H1 (cell line): ENCODE measurements around the gene SAMD15. TPM values are rescaled to one million over a fixed set of nuclear protein-coding genes. Genes with fewer than 3 reads are reported as not detected.

Experiments
- CTCF ChIA-PET: fragments of 300-600 bp; sonication (Branson Sonifier 250); formaldehyde crosslinking; loops from one replicate; lab custom pipeline; 2021; ENCODE audit not compliant: partially characterized antibody; lab: Charles Lee
- POLR2A ChIA-PET: fragments of 300-600 bp; sonication (Branson Sonifier 250); formaldehyde crosslinking; loops from one replicate; lab custom pipeline; 2021; ENCODE audit warnings: inconsistent platforms; ENCODE audit not compliant: partially characterized antibody; lab: Charles Lee
- DNase-seq, 2 experiments: peaks; one replicate each; pipeline versions ENCODE4 v3.0.0 to v3.0.0-alpha.2; 2010 to 2022; ENCODE audit warnings: low spot score in 2 of 2, low read depth in 1 of 2, mixed read lengths in 1 of 2
- FAIRE-seq: peaks from 2 replicates; lab custom pipeline; 2011; peaks lifted over from hg19 to GRCh38; lab: Jason Lieb, UNC
- H2AFZ ChIP-seq: 2 replicates; pipeline ENCODE4 v1.8.1; 2012; ENCODE audit warnings: low read length, inconsistent platforms
- H2AK5ac ChIP-seq: 2 replicates; pipeline ENCODE4 v1.6.1; 2013; ENCODE audit warnings: low read depth, low read length
- H2BK120ac ChIP-seq: replicated peaks from 2 replicates; pipeline ENCODE3; 2013; ENCODE audit warnings: low read depth, low read length, inconsistent platforms
- H2BK12ac ChIP-seq: 2 replicates; pipeline ENCODE4 v1.6.1; 2013; ENCODE audit warnings: low read depth, low read length
- H2BK15ac ChIP-seq: 2 replicates; pipeline ENCODE4 v1.6.1; 2013; ENCODE audit warnings: low read length
- H2BK20ac ChIP-seq: 2 replicates; pipeline ENCODE4 v1.6.1; 2013; ENCODE audit warnings: low read length
- H2BK5ac ChIP-seq: 2 replicates; pipeline ENCODE4 v1.6.1; 2013; ENCODE audit warnings: low read depth, low read length
- H3K14ac ChIP-seq: 2 replicates; pipeline ENCODE4 v1.6.1; 2013; ENCODE audit warnings: inconsistent platforms; ENCODE audit not compliant: insufficient read length
- H3K18ac ChIP-seq: 2 replicates; pipeline ENCODE4 v1.6.1; 2013; ENCODE audit warnings: low read length; ENCODE audit errors: extremely low read depth
- H3K23ac ChIP-seq: 2 replicates; pipeline ENCODE4 v1.6.1; 2013; ENCODE audit warnings: inconsistent platforms; ENCODE audit not compliant: insufficient read length
- H3K23me2 ChIP-seq: 2 replicates; pipeline ENCODE4 v1.6.1; 2013; ENCODE audit warnings: low read depth, low read length
- H3K27ac ChIP-seq: 2 replicates; pipeline ENCODE4 v1.6.1; 2011; ENCODE audit warnings: low read depth, low read length, inconsistent platforms
- H3K27me3 ChIP-seq, 4 experiments: replicated peaks in 1 of 4; 1 replicate in 1 of 4; 2 replicates in 3 of 4; pipeline versions ENCODE4 v1.6.1 to v1.8.1; 2011 to 2013; ENCODE audit warnings: low read length in 3 of 4, mild to moderate bottlenecking in 3 of 4, inconsistent platforms in 2 of 4, mixed read lengths in 2 of 4, moderate library complexity in 1 of 4; ENCODE audit not compliant: control insufficient read depth in 3 of 4, insufficient read depth in 3 of 4; ENCODE audit errors: extremely low read depth in 1 of 4
- H3K36me3 ChIP-seq, 4 experiments: 2 replicates each; pipeline versions ENCODE4 v1.6.1 to v1.8.1; 2011 to 2013; ENCODE audit warnings: mild to moderate bottlenecking in 4 of 4, low read length in 3 of 4, moderate library complexity in 2 of 4, control low read depth in 1 of 4, inconsistent platforms in 1 of 4; ENCODE audit not compliant: insufficient read depth in 4 of 4, control insufficient read depth in 2 of 4
- H3K4ac ChIP-seq: replicated peaks from 2 replicates; pipeline ENCODE3; 2013; ENCODE audit warnings: low read length, low read depth, mixed read lengths, inconsistent platforms; ENCODE audit not compliant: insufficient read length
- H3K4me1 ChIP-seq, 4 experiments: replicated peaks in 1 of 4; 1 replicate in 1 of 4; 2 replicates in 3 of 4; pipeline versions ENCODE4 v1.6.1 to v1.8.1; 2011 to 2013; ENCODE audit warnings: low read length in 3 of 4, inconsistent platforms in 2 of 4, mixed read lengths in 1 of 4; ENCODE audit not compliant: insufficient read depth in 4 of 4, control insufficient read depth in 3 of 4
- H3K4me2 ChIP-seq, 2 experiments: 2 replicates each; pipeline versions ENCODE4 v1.6.1 to v1.8.1; 2011 to 2013; ENCODE audit warnings: low read depth in 2 of 2, low read length in 2 of 2, control low read depth in 1 of 2, inconsistent platforms in 1 of 2, mild to moderate bottlenecking in 1 of 2; ENCODE audit not compliant: insufficient read depth in 1 of 2
- H3K4me3 ChIP-seq, 4 experiments: fragments of 200-600, 300-600 bp in 1 of 4; sonication (generic), shearing (Covaris generic), sonication (Bioruptor Twin) in 1 of 4; 2 replicates each; pipeline versions ENCODE4 v1.5.1 to v1.8.1; 2011 to 2016; ENCODE audit warnings: low read length in 4 of 4, low read depth in 3 of 4, control low read depth in 2 of 4, inconsistent platforms in 2 of 4, mild to moderate bottlenecking in 2 of 4, mixed read lengths in 1 of 4, moderate library complexity in 1 of 4; ENCODE audit not compliant: insufficient read depth in 2 of 4; ENCODE audit errors: extremely low read depth in 1 of 4
- H3K56ac ChIP-seq: replicated peaks from 2 replicates; pipeline ENCODE3; 2013; ENCODE audit warnings: low read depth, mild to moderate bottlenecking, mixed read lengths, low read length, inconsistent platforms; ENCODE audit not compliant: insufficient read length
- H3K79me1 ChIP-seq: 2 replicates; pipeline ENCODE4 v1.6.1; 2013; ENCODE audit warnings: low read depth, low read length, control low read depth
- H3K79me2 ChIP-seq, 2 experiments: 2 replicates each; pipeline versions ENCODE4 v1.6.1 to v1.8.1; 2012 to 2013; ENCODE audit warnings: low read length in 2 of 2, mild to moderate bottlenecking in 2 of 2, inconsistent platforms in 1 of 2; ENCODE audit not compliant: insufficient read depth in 2 of 2, control insufficient read depth in 1 of 2
- H3K9ac ChIP-seq, 4 experiments: replicated peaks in 1 of 4; 1 replicate in 1 of 4; 2 replicates in 3 of 4; pipeline versions ENCODE4 v1.6.1 to v1.8.1; 2011 to 2013; ENCODE audit warnings: low read depth in 3 of 4, low read length in 3 of 4, control low read depth in 2 of 4, mild to moderate bottlenecking in 2 of 4, moderate library complexity in 2 of 4, inconsistent platforms in 1 of 4; ENCODE audit errors: extremely low read depth in 1 of 4
- H3K9me3 ChIP-seq, 2 experiments: 2 replicates each; pipeline versions ENCODE4 v1.6.1 to v1.8.1; 2012 to 2013; ENCODE audit warnings: mild to moderate bottlenecking in 2 of 2, moderate library complexity in 2 of 2, control low read depth in 1 of 2, inconsistent platforms in 1 of 2, low read depth in 1 of 2, low read length in 1 of 2, mixed read lengths in 1 of 2; ENCODE audit not compliant: insufficient read depth in 2 of 2
- H4K20me1 ChIP-seq, 2 experiments: replicated peaks in 1 of 2; 2 replicates each; pipeline versions ENCODE3 to v1.8.1; 2011 to 2013; ENCODE audit warnings: inconsistent platforms in 2 of 2, low read length in 2 of 2, mild to moderate bottlenecking in 1 of 2; ENCODE audit not compliant: insufficient read depth in 2 of 2, control insufficient read depth in 1 of 2
- H4K5ac ChIP-seq: 2 replicates; pipeline ENCODE4 v1.6.1; 2013; ENCODE audit warnings: low read length, low read depth, mixed read lengths, inconsistent platforms; ENCODE audit not compliant: insufficient read length
- H4K8ac ChIP-seq: 2 replicates; pipeline ENCODE4 v1.8.0; 2013; ENCODE audit warnings: mild to moderate bottlenecking, moderate library complexity, low read length, inconsistent platforms; ENCODE audit not compliant: insufficient read depth; ENCODE audit errors: extremely low read depth
- H4K91ac ChIP-seq: replicated peaks from 2 replicates; pipeline ENCODE3; 2013; ENCODE audit warnings: low read length, mixed read lengths, inconsistent platforms; ENCODE audit not compliant: insufficient read length
- BRCA1 ChIP-seq: IDR thresholded peaks from 2 replicates; pipeline ENCODE4 v1.6.1; 2012; ENCODE audit warnings: low read depth, low read length, improper control_type of control experiment
- CBX8 ChIP-seq: fragments of 300-800, 300-1000 bp; sonication (generic); IDR thresholded peaks from 2 replicates; pipeline ENCODE4 v1.7.1; 2016; ENCODE audit warnings: low read depth, low read length, borderline replicate concordance
- JUN ChIP-seq: IDR thresholded peaks from 2 replicates; pipeline ENCODE4 v1.6.1; 2011; ENCODE audit warnings: low read depth, mild to moderate bottlenecking, improper control_type of control experiment, low read length
- POLR2A ChIP-seq, 2 experiments: IDR thresholded peaks; 1 replicate in 1 of 2; 2 replicates in 1 of 2; pipeline ENCODE4 v1.6.1; 2011; ENCODE audit warnings: low read depth in 2 of 2, low read length in 2 of 2, mild to moderate bottlenecking in 2 of 2; ENCODE audit errors: control extremely low read depth in 1 of 2
- POU5F1 ChIP-seq: IDR thresholded peaks from 2 replicates; pipeline ENCODE4 v1.6.1; 2011; ENCODE audit warnings: low read depth, mild to moderate bottlenecking, low read length, moderate library complexity
- RXRA ChIP-seq: IDR thresholded peaks from 2 replicates; pipeline ENCODE4 v1.6.1; 2011; ENCODE audit warnings: low read depth, mild to moderate bottlenecking, low read length, moderate library complexity; ENCODE audit not compliant: insufficient read depth
- SRF ChIP-seq: IDR thresholded peaks from 2 replicates; pipeline ENCODE4 v1.6.1; 2011; ENCODE audit warnings: mild to moderate bottlenecking, low read depth, low read length, moderate library complexity
- WGBS, 2 experiments: shearing (Covaris generic) in 1 of 2; methylation state at CpG; one replicate each; pipeline versions ENCODE4 v1.1.6 to v1.1.7; 2013 to 2015; ENCODE audit warnings: low lambda C conversion rate in 2 of 2, mixed read lengths in 2 of 2, inconsistent platforms in 1 of 2, low coverage in 1 of 2, missing lambda C conversion rate in 1 of 2; ENCODE audit not compliant: insufficient replicate concordance in 2 of 2, insufficient coverage in 1 of 2, insufficient read length in 1 of 2; ENCODE audit errors: extremely low coverage in 1 of 2, missing lambda C conversion rate in 1 of 2; 5-methylcytosine and 5-hydroxymethylcytosine counted together
- polyA plus RNA-seq, 7 experiments: library from polyadenylated mRNA; depleted of rRNA in 3 of 7; stranded (reverse) in 5 of 7; unstranded in 2 of 7; fragments of >200 nt in 5 of 7; fragments of 200-250 nt in 2 of 7; gene quantifications; 1 replicate in 5 of 7; 2 replicates in 1 of 7; 4 replicates in 1 of 7; pipeline versions ENCODE4 v1.2.1 to v1.2.3, GENCODE V29; 2011 to 2013; ENCODE audit warnings: missing spikeins in 2 of 7, mixed read lengths in 2 of 7
- total RNA-seq: library from RNA; stranded (reverse); fragmentation: NEBNext Ultra II Directional; extraction: Animal tissue kit (Norgen Biotek cat#: 25700); gene quantifications from 2 replicates; pipeline ENCODE4 v1.2.1, GENCODE V29; 2021

SAMD15 gene
- total and polyA plus RNA-seq, 2 of the 8 experiments (the other 6 are each of a cell fraction or from before 2014, with no cell fraction given) = 0.17 to 1.0 TPM

- FAIRE-seq = no peak
- no peak overlapping the region for H3K9ac ChIP-seq
- peaks cover 4% of the 10 kb centered on the region for H3K23me2 ChIP-seq
- TF ChIP-seq CBX8 (no peak), RXRA (no peak), POLR2A (IDR thresholded peaks at IDR 0.05; ENCODE audit: control extremely low read depth in 1 of 2, low read depth in 2 of 2, low read length in 2 of 2) (no peak), JUN (no peak), POU5F1 (no peak), BRCA1 (no peak), SRF (no peak)
These were observed 1.5 kb downstream of the SAMD15 start for GRCh38 chr14:77378701-77379100.

More at GRCh38 chr14:77378701-77379100, 1.5 kb downstream of the SAMD15 start:
- no peaks in the 10 kb centered on the region for H3K79me1 ChIP-seq
- peaks cover 0 to 8% (median 2%) of the 10 kb centered on the region in 4 experiments; a peak in 3 of 7 replicates for H3K4me1 ChIP-seq
- CTCF ChIA-PET = interaction anchor here (0.7 to 1.3 kb wide), 2 partner anchors 8 to 82 kb away, joined by 3 read pairs; no protein-coding TSS in a partner anchor
- no peak overlapping the region for H2BK5ac ChIP-seq
- H3K4me2 ChIP-seq = no peak overlapping the region
- H3K79me2 ChIP-seq = peaks cover 0 to 2% of the 10 kb centered on the region in 2 experiments; a peak in 1 of 4 replicates
- H3K9me3 ChIP-seq = no peaks in the 10 kb centered on the region
- no peak overlapping the region for H4K5ac ChIP-seq
- H3K27me3 ChIP-seq = peaks cover 0 to 4% (median 2%) of the 10 kb centered on the region in 4 experiments; a peak in 1 of 7 replicates
- H2BK15ac ChIP-seq = no peak overlapping the region
- no peak overlapping the region for H2AFZ ChIP-seq
- no peak overlapping the region for H3K18ac ChIP-seq
- POLR2A ChIA-PET = no interaction called here
- no peaks in the 10 kb centered on the region for H3K36me3 ChIP-seq
- no peak overlapping the region for H2AK5ac ChIP-seq
- H2BK120ac ChIP-seq = no peak overlapping the region
- no peak overlapping the region for H2BK20ac ChIP-seq
- no peak overlapping the region for H3K14ac ChIP-seq
- H4K8ac ChIP-seq = no peak overlapping the region
- 95% methylated on average over 6 of the region's 6 CpGs; no CpG with 5 or more reads in 1 of the 2 experiments for WGBS, 2 experiments
- no peak overlapping the region for H2BK12ac ChIP-seq
- no peak overlapping the region for H3K4me3 ChIP-seq
- H3K4ac ChIP-seq = no peak overlapping the region
- H3K56ac ChIP-seq = no peak overlapping the region
- no peak overlapping the region for H3K27ac ChIP-seq
- no peak overlapping the region for H4K91ac ChIP-seq
- no peak overlapping the region for H3K23ac ChIP-seq
- H4K20me1 ChIP-seq = no peaks in the 10 kb centered on the region
- no peak for DNase-seq
